ENCODE results near the gene ITGAL.

DNA sequence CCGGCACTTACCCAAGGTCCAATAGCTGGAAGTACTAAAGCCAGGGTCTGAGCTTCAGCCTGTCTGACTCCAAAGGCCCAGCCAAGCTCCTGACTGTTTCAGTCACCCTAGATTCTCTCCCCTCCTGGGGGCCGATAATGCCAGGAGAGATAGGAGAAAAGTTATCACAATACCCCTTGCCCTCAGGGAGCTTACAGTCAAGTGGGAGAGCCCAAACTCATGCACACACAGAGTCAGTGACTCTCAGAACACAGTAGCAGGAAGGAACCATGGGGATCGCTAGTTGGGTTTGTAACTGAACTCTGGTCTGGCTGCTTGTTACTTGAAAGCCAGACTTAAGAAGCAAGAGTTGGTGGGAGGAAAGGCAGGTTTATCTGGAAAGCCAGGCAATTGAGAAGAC is 39.0 kb downstream of the ITGAL start:
- TF ChIP-seq, protein P1, sequence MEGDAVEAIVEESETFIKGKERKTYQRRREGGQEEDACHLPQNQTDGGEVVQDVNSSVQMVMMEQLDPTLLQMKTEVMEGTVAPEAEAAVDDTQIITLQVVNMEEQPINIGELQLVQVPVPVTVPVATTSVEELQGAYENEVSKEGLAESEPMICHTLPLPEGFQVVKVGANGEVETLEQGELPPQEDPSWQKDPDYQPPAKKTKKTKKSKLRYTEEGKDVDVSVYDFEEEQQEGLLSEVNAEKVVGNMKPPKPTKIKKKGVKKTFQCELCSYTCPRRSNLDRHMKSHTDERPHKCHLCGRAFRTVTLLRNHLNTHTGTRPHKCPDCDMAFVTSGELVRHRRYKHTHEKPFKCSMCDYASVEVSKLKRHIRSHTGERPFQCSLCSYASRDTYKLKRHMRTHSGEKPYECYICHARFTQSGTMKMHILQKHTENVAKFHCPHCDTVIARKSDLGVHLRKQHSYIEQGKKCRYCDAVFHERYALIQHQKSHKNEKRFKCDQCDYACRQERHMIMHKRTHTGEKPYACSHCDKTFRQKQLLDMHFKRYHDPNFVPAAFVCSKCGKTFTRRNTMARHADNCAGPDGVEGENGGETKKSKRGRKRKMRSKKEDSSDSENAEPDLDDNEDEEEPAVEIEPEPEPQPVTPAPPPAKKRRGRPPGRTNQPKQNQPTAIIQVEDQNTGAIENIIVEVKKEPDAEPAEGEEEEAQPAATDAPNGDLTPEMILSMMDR (conservative IDR thresholded peaks at IDR 0.05): no peak
- no peak for TF ChIP-seq EZH2 (IDR thresholded peaks at IDR 0.05; ENCODE audit: low read depth)
